Keratinocyte (primary cell): Measurements from ENCODE around the gene ZNF184. TPM values are rescaled to one million over a fixed set of nuclear protein-coding genes. Genes with fewer than 3 reads are reported as not detected.

ENCODE experiments used
- DNase-seq: peaks from one replicate; pipeline ENCODE4 v3.0.0-alpha.2; 2011; ENCODE audit warnings: low read depth, missing footprints, low spot score
- FAIRE-seq: peaks from 2 replicates; lab custom pipeline; 2011; peaks lifted over from hg19 to GRCh38; lab: Jason Lieb, UNC
- H2AFZ ChIP-seq: 2 replicates; pipeline ENCODE4 v1.6.0; 2012; ENCODE audit warnings: low read length, control low read depth, inconsistent platforms; ENCODE audit not compliant: control insufficient read depth
- H3K27ac ChIP-seq: 2 replicates; pipeline ENCODE4 v1.5.1; 2011; ENCODE audit warnings: low read length; ENCODE audit not compliant: control insufficient read depth, insufficient read depth
- H3K27me3 ChIP-seq: 3 replicates; pipeline ENCODE4 v1.6.0; 2011; ENCODE audit warnings: low read length; ENCODE audit not compliant: control insufficient read depth, insufficient read depth; ENCODE audit errors: extremely low read depth
- H3K36me3 ChIP-seq, 2 experiments: 2 replicates in 1 of 2; 3 replicates in 1 of 2; pipeline ENCODE4 v1.5.1; 2011; ENCODE audit warnings: low read length in 2 of 2, mild to moderate bottlenecking in 1 of 2; ENCODE audit not compliant: control insufficient read depth in 2 of 2, insufficient read depth in 2 of 2; ENCODE audit errors: extremely low read depth in 1 of 2
- H3K4me1 ChIP-seq: 3 replicates; pipeline ENCODE4 v1.5.1; 2011; ENCODE audit warnings: low read length; ENCODE audit not compliant: control insufficient read depth, insufficient read depth; ENCODE audit errors: extremely low read depth
- H3K4me2 ChIP-seq: 3 replicates; pipeline ENCODE4 v1.6.0; 2011; ENCODE audit warnings: low read depth, low read length; ENCODE audit not compliant: control insufficient read depth, insufficient read depth; ENCODE audit errors: extremely low read depth
- H3K4me3 ChIP-seq, 3 experiments: fragments of 200-600 bp in 1 of 3; sonication (generic) in 1 of 3; 2 replicates in 2 of 3; 3 replicates in 1 of 3; pipeline ENCODE4 v1.5.1; 2011 to 2016; ENCODE audit warnings: low read length in 3 of 3, mild to moderate bottlenecking in 3 of 3, control low read depth in 2 of 3, inconsistent platforms in 1 of 3, low read depth in 1 of 3, mixed read lengths in 1 of 3, mixed run types in 1 of 3, moderate library complexity in 1 of 3; ENCODE audit not compliant: control insufficient read depth in 2 of 3, insufficient read depth in 2 of 3; ENCODE audit errors: extremely low read depth in 1 of 3
- H3K79me2 ChIP-seq: 2 replicates; pipeline ENCODE4 v1.6.0; 2012; ENCODE audit warnings: low read length; ENCODE audit not compliant: control insufficient read depth, insufficient read depth
- H3K9ac ChIP-seq: 3 replicates; pipeline ENCODE4 v1.6.0; 2011; ENCODE audit warnings: low read length; ENCODE audit not compliant: control insufficient read depth, insufficient read depth; ENCODE audit errors: extremely low read depth
- H3K9me1 ChIP-seq: 3 replicates; pipeline ENCODE4 v1.6.0; 2011; ENCODE audit warnings: low read length; ENCODE audit not compliant: control insufficient read depth, insufficient read depth; ENCODE audit errors: extremely low read depth
- H3K9me3 ChIP-seq: 2 replicates; pipeline ENCODE4 v1.5.1; 2012; ENCODE audit warnings: low read depth, low read length; ENCODE audit not compliant: control insufficient read depth
- H4K20me1 ChIP-seq: 3 replicates; pipeline ENCODE4 v1.6.0; 2011; ENCODE audit warnings: low read length; ENCODE audit not compliant: control insufficient read depth, insufficient read depth; ENCODE audit errors: extremely low read depth
- CTCF ChIP-seq, 3 experiments: IDR thresholded peaks in 1 of 3; conservative IDR thresholded peaks in 1 of 3; optimal IDR thresholded peaks in 1 of 3; 2 replicates in 2 of 3; 3 replicates in 1 of 3; pipeline versions ENCODE3 to v1.5.1; 2011; ENCODE audit warnings: low read length in 3 of 3, mild to moderate bottlenecking in 3 of 3, moderate library complexity in 2 of 3, control low read depth in 1 of 3, inconsistent platforms in 1 of 3; ENCODE audit not compliant: insufficient read depth in 2 of 3; ENCODE audit errors: extremely low read depth in 1 of 3
- EZH2 ChIP-seq: IDR thresholded peaks from one replicate; pipeline ENCODE4 v1.6.1; 2012; ENCODE audit warnings: inconsistent platforms, mild to moderate bottlenecking, low read length, moderate library complexity
- dilution Hi-C: fragments of 300-500 bp; cut with MboI; formaldehyde crosslinking; loops from one replicate; pipeline ENCODE4 v1.7.0; 2020; ENCODE audit warnings: low sequenced_read_pairs; ENCODE audit not compliant: extremely low pct_ligation_motif_present
- polyA plus RNA-seq, 5 experiments: library from polyadenylated mRNA; depleted of rRNA in 3 of 5; stranded (reverse) in 3 of 5; stranded (forward) in 1 of 5; unstranded in 1 of 5; fragments of >200 nt; gene quantifications; 1 replicate in 1 of 5; 2 replicates in 3 of 5; 3 replicates in 1 of 5; pipeline versions ENCODE4 v1.2.1 to v1.2.3, GENCODE V29; 2011 to 2012; ENCODE audit warnings: missing spikeins in 2 of 5, low read depth in 1 of 5, low replicate concordance in 1 of 5

The ZNF184 gene
- polyA plus RNA-seq, 1 donor (not counting 4 experiments of a cell fraction or from before 2014, with no cell fraction given): 4.3 TPM

- FAIRE-seq (peak; percentile 95), DNase-seq (peak; percentile 87)
- Histone ChIP-seq H3K9me1 (no peaks in the 10 kb centered on the region), H3K27me3 (no peaks in the 10 kb centered on the region), H3K36me3 (no peaks in the 10 kb centered on the region), H3K27ac (peak overlapping the region; percentile 36), H3K4me1 (peaks cover 4% of the 10 kb centered on the region), H3K9ac (peak overlapping the region; percentile 77), H3K79me2 (no peaks in the 10 kb centered on the region), H2AFZ (peak overlapping the region; percentile 96), H3K4me3 (peak overlapping the region; percentile 50 to 92 (median 92)), H4K20me1 (no peaks in the 10 kb centered on the region), H3K4me2 (peak overlapping the region; percentile 91), H3K9me3 (no peaks in the 10 kb centered on the region)
- peak in 2 of 3 experiments; percentile 37 to 49 for TF ChIP-seq CTCF (optimal IDR thresholded peaks at IDR 0.05 in 1 of 3, IDR thresholded peaks at IDR 0.05 in 1 of 3, conservative IDR thresholded peaks at IDR 0.05 in 1 of 3; ENCODE audit: extremely low read depth in 1 of 3, insufficient read depth in 2 of 3, low read length in 3 of 3)
- TF ChIP-seq EZH2: no peak
- dilution Hi-C loops: no loop called here
Observed at GRCh38 chr6:27495386-27496135, 22.7 kb upstream of the ZNF184 start.

GRCh38 chr6:27494987-27495385 is 22.1 kb upstream of the ZNF184 start:
- Histone ChIP-seq H2AFZ (peak overlapping the region; percentile 96), H3K9ac (peak overlapping the region; percentile 77), H3K9me3 (no peaks in the 10 kb centered on the region), H3K4me1 (peaks cover 4% of the 10 kb centered on the region), H3K4me3 (peak overlapping the region; percentile 50 to 92 (median 92)), H3K79me2 (no peaks in the 10 kb centered on the region), H3K27me3 (no peaks in the 10 kb centered on the region), H3K36me3 (no peaks in the 10 kb centered on the region), H3K27ac (peak overlapping the region; percentile 36), H3K4me2 (peak overlapping the region; percentile 91), H3K9me1 (no peaks in the 10 kb centered on the region), H4K20me1 (no peaks in the 10 kb centered on the region)
- no peak for DNase-seq
- TF ChIP-seq CTCF (optimal IDR thresholded peaks at IDR 0.05 in 1 of 3, IDR thresholded peaks at IDR 0.05 in 1 of 3, conservative IDR thresholded peaks at IDR 0.05 in 1 of 3; ENCODE audit: extremely low read depth in 1 of 3, insufficient read depth in 2 of 3, low read length in 3 of 3): no peak
- TF ChIP-seq EZH2: no peak
- dilution Hi-C loops: no loop called here
- no peak for FAIRE-seq
